Non-pigmented ciliary epithelial cell (primary cell): Measurements from ENCODE around the gene SPAG8.

Source experiments
- DNase-seq: peaks from one replicate; pipeline ENCODE4 v3.0.0-alpha.2; 2010; ENCODE audit warnings: low read depth

Gene SPAG8

GRCh38 chr9:35808433-35808832 is 3.6 kb downstream of the SPAG8 start:
- DNase-seq, result no peak

- DNase-seq, result no peak
Observed at GRCh38 chr9:35806101-35806500, 6.0 kb downstream of the SPAG8 start.

GRCh38 chr9:35801328-35802128 is 10.5 kb downstream of the SPAG8 start:
- DNase-seq, result no peak

GRCh38 chr9:35800530-35800929 is 11.5 kb downstream of the SPAG8 start:
- no peak for DNase-seq

GRCh38 chr9:35798658-35799374 is 13.2 kb downstream of the SPAG8 start:
- no peak for DNase-seq

- no peak for DNase-seq
Observed at GRCh38 chr9:35797311-35798109, 14.6 kb downstream of the SPAG8 start.

- no peak for DNase-seq
Observed at GRCh38 chr9:35795695-35796094, 16.4 kb downstream of the SPAG8 start.

- DNase-seq, result no peak
Observed at GRCh38 chr9:35793461-35793860, 18.6 kb downstream of the SPAG8 start.

- no peak for DNase-seq
Observed at GRCh38 chr9:35792826-35793225, 19.2 kb downstream of the SPAG8 start.

GRCh38 chr9:35792024-35792813 is 19.8 kb downstream of the SPAG8 start:
- no peak for DNase-seq

GRCh38 chr9:35791297-35791921 is 20.7 kb downstream of the SPAG8 start, which contains the start of gene NPR2:
Gene NPR2 (plus strand): TSS chr9:35791591. CDS start chr9:35792409, 818 bp downstream.
- DNase-seq, result no peak

GRCh38 chr9:35790385-35791296 is 21.4 kb downstream of the SPAG8 start:
- peak; percentile 60 for DNase-seq

- DNase-seq, result no peak
Observed at GRCh38 chr9:35790025-35790384, 22.1 kb downstream of the SPAG8 start.

- no peak for DNase-seq
Observed at GRCh38 chr9:35789541-35789940, 22.5 kb downstream of the SPAG8 start.

GRCh38 chr9:35783418-35783817 is 28.6 kb downstream of the SPAG8 start:
- no peak for DNase-seq

GRCh38 chr9:35781066-35781465 is 31.0 kb downstream of the SPAG8 start:
- DNase-seq, result no peak

GRCh38 chr9:35778496-35778895 is 33.6 kb downstream of the SPAG8 start:
- no peak for DNase-seq

- no peak for DNase-seq
Observed at GRCh38 chr9:35776018-35776417, 36.0 kb downstream of the SPAG8 start.

- no peak for DNase-seq
Observed at GRCh38 chr9:35774907-35775635, 37.0 kb downstream of the SPAG8 start.

- no peak for DNase-seq
Observed at GRCh38 chr9:35771943-35772342, 40.1 kb downstream of the SPAG8 start.
